ENCODE measurements around the gene TLN1. TPM values are rescaled to one million over a fixed set of nuclear protein-coding genes. Genes with fewer than 3 reads are reported as not detected.

Gene TLN1
- total RNA-seq, 1 experiment from 2014 or later = 347 TPM

DNA sequence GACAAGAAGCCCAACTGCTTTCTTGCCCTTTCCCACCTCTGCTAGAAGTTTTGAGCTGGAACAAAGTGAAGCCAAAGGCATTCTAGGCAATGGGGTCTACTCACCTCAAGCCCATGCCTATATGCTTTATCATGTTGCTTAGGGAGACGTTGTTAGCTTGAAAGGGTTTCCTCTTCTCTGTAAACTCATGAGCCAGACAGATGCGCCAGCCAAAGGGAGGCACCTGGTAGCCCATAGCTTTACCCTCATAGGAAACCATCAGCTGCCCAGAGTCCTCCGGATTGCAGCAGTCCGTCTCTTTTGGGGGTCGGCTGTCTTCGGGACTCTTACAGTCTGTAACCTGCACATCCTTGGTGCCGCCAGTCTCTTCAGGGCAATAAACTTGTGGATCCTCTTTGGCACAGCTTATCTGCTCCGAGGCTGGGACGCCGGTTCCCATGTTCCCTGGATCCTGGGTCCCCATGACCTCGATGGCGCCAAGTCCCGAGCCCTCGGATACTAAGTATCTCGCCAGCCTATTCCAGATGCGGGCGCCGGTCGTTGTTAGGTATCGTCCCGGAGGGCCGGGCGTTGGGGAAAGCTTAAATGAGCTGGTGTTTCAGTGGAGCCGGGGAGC, 16.4 kb upstream of the TLN1 start:
- TF ChIP-seq, protein P1, sequence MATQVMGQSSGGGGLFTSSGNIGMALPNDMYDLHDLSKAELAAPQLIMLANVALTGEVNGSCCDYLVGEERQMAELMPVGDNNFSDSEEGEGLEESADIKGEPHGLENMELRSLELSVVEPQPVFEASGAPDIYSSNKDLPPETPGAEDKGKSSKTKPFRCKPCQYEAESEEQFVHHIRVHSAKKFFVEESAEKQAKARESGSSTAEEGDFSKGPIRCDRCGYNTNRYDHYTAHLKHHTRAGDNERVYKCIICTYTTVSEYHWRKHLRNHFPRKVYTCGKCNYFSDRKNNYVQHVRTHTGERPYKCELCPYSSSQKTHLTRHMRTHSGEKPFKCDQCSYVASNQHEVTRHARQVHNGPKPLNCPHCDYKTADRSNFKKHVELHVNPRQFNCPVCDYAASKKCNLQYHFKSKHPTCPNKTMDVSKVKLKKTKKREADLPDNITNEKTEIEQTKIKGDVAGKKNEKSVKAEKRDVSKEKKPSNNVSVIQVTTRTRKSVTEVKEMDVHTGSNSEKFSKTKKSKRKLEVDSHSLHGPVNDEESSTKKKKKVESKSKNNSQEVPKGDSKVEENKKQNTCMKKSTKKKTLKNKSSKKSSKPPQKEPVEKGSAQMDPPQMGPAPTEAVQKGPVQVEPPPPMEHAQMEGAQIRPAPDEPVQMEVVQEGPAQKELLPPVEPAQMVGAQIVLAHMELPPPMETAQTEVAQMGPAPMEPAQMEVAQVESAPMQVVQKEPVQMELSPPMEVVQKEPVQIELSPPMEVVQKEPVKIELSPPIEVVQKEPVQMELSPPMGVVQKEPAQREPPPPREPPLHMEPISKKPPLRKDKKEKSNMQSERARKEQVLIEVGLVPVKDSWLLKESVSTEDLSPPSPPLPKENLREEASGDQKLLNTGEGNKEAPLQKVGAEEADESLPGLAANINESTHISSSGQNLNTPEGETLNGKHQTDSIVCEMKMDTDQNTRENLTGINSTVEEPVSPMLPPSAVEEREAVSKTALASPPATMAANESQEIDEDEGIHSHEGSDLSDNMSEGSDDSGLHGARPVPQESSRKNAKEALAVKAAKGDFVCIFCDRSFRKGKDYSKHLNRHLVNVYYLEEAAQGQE (IDR thresholded peaks at IDR 0.05; ENCODE audit: insufficient read depth in 1 of 2, low read depth in 2 of 2, low read length in 1 of 2) = no peak
- no peak for TF ChIP-seq SIN3A (IDR thresholded peaks at IDR 0.05; ENCODE audit: borderline replicate concordance, insufficient read depth, low read depth, low read length)
- BruUV-seq (replicated peaks) = no TSS peak
- H3K36me3 ChIP-seq (ENCODE audit: control insufficient read depth, insufficient read depth, low read length) = peaks cover 8% of the 10 kb centered on the region
- CTCF ChIA-PET = interaction anchor here (0.6 to 1.7 kb wide), 3 partner anchors 11 to 20 kb away, joined by 3 to 5 read pairs (median 4); no protein-coding TSS in a partner anchor
- in situ Hi-C loops (cut with HindIII; ENCODE audit: low pct_unique_long_range_greater_than_20kb, low sequenced_read_pairs) (no loop called here), intact Hi-C loops (cut with micrococcal nuclease; ENCODE audit: unreplicated experiment) (no loop called here)
- peak overlapping the region; percentile 95 to 96 for H3K4me3 ChIP-seq (ENCODE audit: low read depth in 2 of 2, low read length in 2 of 2)
- H3K27me3 ChIP-seq (ENCODE audit: control insufficient read depth, insufficient read depth, low read length) = no peaks in the 10 kb centered on the region
- POLR2A ChIA-PET = no interaction called here
- H3K9me3 ChIP-seq (ENCODE audit: control insufficient read depth, insufficient read depth, low read depth, low read length) = no peaks in the 10 kb centered on the region
- no peak for DNase-seq (ENCODE audit: low read depth, low spot score)
- peak overlapping the region; percentile 94 for H3K27ac ChIP-seq (ENCODE audit: low read length)
- peaks cover 22% of the 10 kb centered on the region; the same call in 1 of the 2 replicates for H3K4me1 ChIP-seq (ENCODE audit: control insufficient read depth, insufficient read depth, low read length)
- ATAC-seq = peak; percentile 0; the same call in 1 of the 2 replicates

DNA sequence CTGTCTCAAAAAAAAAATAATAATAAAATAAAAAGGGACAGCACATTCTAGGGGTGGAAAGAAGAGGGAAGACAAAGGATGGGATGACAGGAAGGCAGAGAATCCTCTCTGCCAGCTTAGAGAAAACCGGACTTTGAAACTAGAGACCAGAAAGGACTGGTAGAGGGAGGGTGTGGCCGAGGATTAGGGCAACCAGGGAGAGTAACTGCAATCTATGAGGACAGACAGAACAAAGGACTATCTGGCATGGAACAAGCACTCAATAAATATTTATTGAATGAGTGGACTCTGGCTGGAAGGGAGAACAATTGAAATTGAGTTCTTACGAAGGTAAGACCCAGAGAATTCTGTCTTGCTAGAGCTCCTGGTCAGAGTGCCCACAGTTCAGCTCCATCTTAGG, 14.6 kb upstream of the TLN1 start:
- intact Hi-C loops (cut with micrococcal nuclease; ENCODE audit: unreplicated experiment) (no loop called here), in situ Hi-C loops (cut with HindIII; ENCODE audit: low pct_unique_long_range_greater_than_20kb, low sequenced_read_pairs) (no loop called here)
- Histone ChIP-seq H3K36me3 (ENCODE audit: control insufficient read depth, insufficient read depth, low read length) (peaks cover 14% of the 10 kb centered on the region), H3K27ac (ENCODE audit: low read length) (peak overlapping the region; percentile 94), H3K4me3 (ENCODE audit: low read depth in 2 of 2, low read length in 2 of 2) (peak overlapping the region; percentile 95 to 96), H3K4me1 (ENCODE audit: control insufficient read depth, insufficient read depth, low read length) (peaks cover 22% of the 10 kb centered on the region; the same call in 1 of the 2 replicates), H3K9me3 (ENCODE audit: control insufficient read depth, insufficient read depth, low read depth, low read length) (no peaks in the 10 kb centered on the region), H3K27me3 (ENCODE audit: control insufficient read depth, insufficient read depth, low read length) (no peaks in the 10 kb centered on the region)
- no peak for DNase-seq (ENCODE audit: low read depth, low spot score)
- no TSS peak for BruUV-seq (replicated peaks)
- ChIA-PET CTCF (interaction anchor here (0.5 to 1.1 kb wide), 2 partner anchors 10 to 54 kb away, joined by 3 read pairs; no protein-coding TSS in a partner anchor), POLR2A (no interaction called here)
- no peak for ATAC-seq
- TF ChIP-seq POLR2AphosphoS5 (IDR thresholded peaks at IDR 0.05; ENCODE audit: low read depth, low read length) (no peak), TCF7L2 (IDR thresholded peaks at IDR 0.05; ENCODE audit: low read depth, low read length) (no peak), SIN3A (IDR thresholded peaks at IDR 0.05; ENCODE audit: borderline replicate concordance, insufficient read depth, low read depth, low read length) (no peak)
- TF ChIP-seq, protein P2, sequence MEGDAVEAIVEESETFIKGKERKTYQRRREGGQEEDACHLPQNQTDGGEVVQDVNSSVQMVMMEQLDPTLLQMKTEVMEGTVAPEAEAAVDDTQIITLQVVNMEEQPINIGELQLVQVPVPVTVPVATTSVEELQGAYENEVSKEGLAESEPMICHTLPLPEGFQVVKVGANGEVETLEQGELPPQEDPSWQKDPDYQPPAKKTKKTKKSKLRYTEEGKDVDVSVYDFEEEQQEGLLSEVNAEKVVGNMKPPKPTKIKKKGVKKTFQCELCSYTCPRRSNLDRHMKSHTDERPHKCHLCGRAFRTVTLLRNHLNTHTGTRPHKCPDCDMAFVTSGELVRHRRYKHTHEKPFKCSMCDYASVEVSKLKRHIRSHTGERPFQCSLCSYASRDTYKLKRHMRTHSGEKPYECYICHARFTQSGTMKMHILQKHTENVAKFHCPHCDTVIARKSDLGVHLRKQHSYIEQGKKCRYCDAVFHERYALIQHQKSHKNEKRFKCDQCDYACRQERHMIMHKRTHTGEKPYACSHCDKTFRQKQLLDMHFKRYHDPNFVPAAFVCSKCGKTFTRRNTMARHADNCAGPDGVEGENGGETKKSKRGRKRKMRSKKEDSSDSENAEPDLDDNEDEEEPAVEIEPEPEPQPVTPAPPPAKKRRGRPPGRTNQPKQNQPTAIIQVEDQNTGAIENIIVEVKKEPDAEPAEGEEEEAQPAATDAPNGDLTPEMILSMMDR (IDR thresholded peaks at IDR 0.05) = no peak
- TF ChIP-seq, protein P1 (IDR thresholded peaks at IDR 0.05; ENCODE audit: insufficient read depth in 1 of 2, low read depth in 2 of 2, low read length in 1 of 2) = no peak

Data from Panc1 (cell line).